Fibroblast of the aortic adventitia (primary cell): ENCODE results near the gene RNF213. TPM values are rescaled to one million over a fixed set of nuclear protein-coding genes. Genes with fewer than 3 reads are reported as not detected.

Experiments used
- DNase-seq: peaks from one replicate; pipeline ENCODE4 v3.0.0-alpha.2; 2010; ENCODE audit warnings: low read depth
- H3K4me3 ChIP-seq: 2 replicates; pipeline ENCODE4 v1.5.1; 2011; ENCODE audit warnings: low read depth, mild to moderate bottlenecking, control low read depth, low read length, moderate library complexity
- CTCF ChIP-seq: IDR thresholded peaks from 2 replicates; pipeline ENCODE4 v1.5.1; 2011; ENCODE audit warnings: mild to moderate bottlenecking, low read length, control low read depth, inconsistent platforms; ENCODE audit not compliant: insufficient read depth
- total RNA-seq: library from RNA; depleted of rRNA; stranded (reverse); fragments of >200 nt; gene quantifications from 2 replicates; pipeline ENCODE4 v1.2.3, GENCODE V29; 2012; ENCODE audit warnings: low replicate concordance

RNF213 gene
- total RNA-seq, 1 donor = 143 TPM

DNA sequence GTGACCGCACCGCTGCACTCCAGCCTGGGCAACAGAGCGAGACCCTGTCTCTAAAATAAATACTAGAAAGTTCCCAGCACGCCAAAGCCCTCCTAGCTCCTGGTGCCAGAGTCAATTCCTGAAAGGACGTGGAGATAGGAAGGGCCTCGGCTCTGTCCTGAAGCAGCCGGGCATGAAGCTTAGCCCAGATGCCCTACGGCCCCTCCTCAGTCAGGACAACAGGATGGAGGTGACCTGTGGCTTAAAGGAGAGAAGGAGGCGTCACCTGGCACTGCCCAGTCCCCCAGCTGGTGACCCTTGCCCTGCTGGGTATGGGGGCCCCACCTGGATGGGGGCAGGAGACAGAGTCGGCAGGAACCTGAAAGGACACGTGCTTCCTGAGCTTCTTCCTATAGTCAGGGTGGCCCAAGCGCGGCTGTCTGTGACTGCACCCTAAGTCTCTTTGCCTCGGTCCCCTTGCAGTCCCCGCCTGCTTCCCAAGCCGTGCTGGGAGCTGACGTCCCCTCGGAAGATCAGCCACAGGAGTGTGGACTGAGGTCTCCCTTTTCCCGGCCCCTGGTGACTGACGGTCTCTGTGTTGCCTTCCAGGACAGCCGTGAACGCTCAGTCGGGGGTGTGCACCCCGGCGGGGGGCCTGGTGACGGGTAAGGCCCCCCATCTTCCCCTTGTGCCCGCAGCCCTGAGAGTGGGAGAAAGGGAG, 14.9 kb upstream of the RNF213 start:
- DNase-seq = no peak
- H3K4me3 ChIP-seq = no peak overlapping the region
- no peak for TF ChIP-seq CTCF

DNA sequence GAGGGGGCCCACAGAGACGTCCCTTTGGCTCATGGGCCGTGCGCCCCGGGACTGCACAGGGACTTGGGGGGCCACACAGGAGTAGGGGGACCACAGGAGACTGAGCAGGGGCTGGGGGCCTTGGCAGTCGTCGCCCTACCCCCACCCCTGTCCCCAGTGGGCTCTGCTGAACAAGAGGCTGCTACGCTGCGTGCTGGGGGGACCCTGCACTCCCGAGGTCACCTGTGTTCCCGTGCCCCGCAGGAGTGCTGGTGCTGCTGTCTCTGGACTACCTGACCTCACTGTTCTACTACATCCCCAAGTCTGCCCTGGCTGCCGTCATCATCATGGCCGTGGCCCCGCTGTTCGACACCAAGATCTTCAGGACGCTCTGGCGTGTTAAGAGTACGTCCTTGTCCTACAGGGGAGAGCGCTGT, 14.4 kb upstream of the RNF213 start:
- no peak overlapping the region for H3K4me3 ChIP-seq
- TF ChIP-seq CTCF = no peak
- no peak for DNase-seq

DNA sequence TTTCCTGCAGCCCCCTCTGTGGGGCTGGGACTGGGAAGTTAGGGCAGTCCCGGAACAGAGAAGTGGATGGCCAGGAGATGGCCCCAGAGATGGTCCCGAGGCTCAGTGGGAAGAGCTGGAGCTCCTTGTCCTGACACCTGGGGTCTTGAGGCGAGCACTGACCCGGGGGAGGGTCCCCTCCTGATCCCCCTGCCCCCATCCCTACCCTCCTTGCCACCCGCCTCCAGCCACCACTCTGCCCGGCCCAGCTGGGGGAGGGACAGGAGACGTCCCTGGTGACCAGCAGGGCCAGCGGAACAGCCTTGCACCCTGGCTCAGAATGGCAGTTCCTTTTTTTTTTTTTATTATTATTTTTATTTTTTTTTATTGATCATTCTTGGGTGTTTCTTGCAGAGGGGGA, 13.9 kb upstream of the RNF213 start:
- H3K4me3 ChIP-seq = no peak overlapping the region
- no peak for TF ChIP-seq CTCF
- no peak for DNase-seq

DNA sequence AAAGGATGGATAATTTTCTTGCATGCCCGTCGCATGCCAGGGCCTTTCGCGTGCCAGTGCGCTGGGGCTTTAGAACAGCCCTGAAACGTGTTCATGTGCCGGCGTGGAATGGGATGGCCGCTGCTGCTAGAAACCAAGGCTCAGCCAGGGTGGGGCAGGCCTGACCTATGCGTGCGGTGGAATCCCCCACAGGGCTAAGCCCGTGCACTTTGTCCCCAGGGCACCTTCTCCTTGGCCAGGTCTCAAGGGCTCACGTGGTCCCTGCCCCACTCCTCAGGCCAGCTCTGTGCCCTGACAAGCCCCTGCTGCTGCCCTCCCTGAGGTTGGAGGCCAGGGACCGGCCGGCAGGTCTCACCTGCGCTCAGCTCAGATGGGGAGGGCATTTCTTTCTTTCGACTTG, 13.1 kb upstream of the RNF213 start:
- no peak for TF ChIP-seq CTCF

GRCh38 chr17:80248001-80248893, 12.4 kb upstream of the RNF213 start:
- no peak overlapping the region for H3K4me3 ChIP-seq
- TF ChIP-seq CTCF = no peak
- no peak for DNase-seq

More for the DNA sequence above, 13.1 kb upstream of the RNF213 start:
- no peak overlapping the region for H3K4me3 ChIP-seq
- DNase-seq = no peak

GRCh38 chr17:80248894-80249710, 11.6 kb upstream of the RNF213 start:
- TF ChIP-seq CTCF = no peak
- H3K4me3 ChIP-seq = no peak overlapping the region
- no peak for DNase-seq
